Liver (tissue), 9 donors: Measurements from ENCODE around the gene MORN4. TPM values are rescaled to one million over a fixed set of nuclear protein-coding genes. Genes with fewer than 3 reads are reported as not detected.

ENCODE experiments used
- DNase-seq: peaks from one replicate; pipeline ENCODE4 v3.0.0-alpha.2; 2017; ENCODE audit warnings: low spot score
- H3K27ac ChIP-seq, 2 donors: one replicate each; pipeline ENCODE4 v1.7.0; 2013; ENCODE audit warnings: inconsistent platforms in 2 of 2, low read length in 2 of 2, control low read depth in 1 of 2, low read depth in 1 of 2, mild to moderate bottlenecking in 1 of 2
- H3K27me3 ChIP-seq, 4 donors: one replicate each; pipeline versions ENCODE4 v1.6.1 to v1.7.0; 2013; ENCODE audit warnings: low read length in 3 of 4, inconsistent platforms in 1 of 4, mild to moderate bottlenecking in 1 of 4, moderate library complexity in 1 of 4; ENCODE audit not compliant: control insufficient read depth in 4 of 4, insufficient read depth in 4 of 4
- H3K36me3 ChIP-seq, 4 donors: one replicate each; pipeline versions ENCODE4 v1.6.1 to v1.7.0; 2013; ENCODE audit warnings: low read length in 3 of 4, mild to moderate bottlenecking in 3 of 4, low read depth in 1 of 4, moderate library complexity in 1 of 4; ENCODE audit not compliant: control insufficient read depth in 4 of 4, insufficient read depth in 3 of 4
- H3K4me1 ChIP-seq, 4 donors: one replicate each; pipeline versions ENCODE4 v1.6.1 to v1.7.0; 2013; ENCODE audit warnings: low read length in 3 of 4, mild to moderate bottlenecking in 3 of 4, moderate library complexity in 1 of 4; ENCODE audit not compliant: control insufficient read depth in 4 of 4, insufficient read depth in 4 of 4
- H3K4me3 ChIP-seq, 3 donors: one replicate each; pipeline versions ENCODE4 v1.6.1 to v1.7.0; 2013; ENCODE audit warnings: low read length in 3 of 3, control low read depth in 1 of 3, low read depth in 1 of 3, mild to moderate bottlenecking in 1 of 3
- H3K9ac ChIP-seq, 2 donors: one replicate each; pipeline ENCODE4 v1.7.0; 2013; ENCODE audit warnings: low read length in 2 of 2, mild to moderate bottlenecking in 2 of 2, moderate library complexity in 2 of 2, control low read depth in 1 of 2, low read depth in 1 of 2
- H3K9me3 ChIP-seq, 4 donors: one replicate each; pipeline versions ENCODE4 v1.6.1 to v1.7.0; 2013; ENCODE audit warnings: low read length in 3 of 4; ENCODE audit not compliant: control insufficient read depth in 4 of 4
- ATF3 ChIP-seq: IDR thresholded peaks from 2 replicates; pipeline ENCODE4 v1.6.1; 2016; ENCODE audit warnings: antibody characterized with exemption
- EGR1 ChIP-seq, 2 donors: IDR thresholded peaks; 2 replicates each; pipeline ENCODE4 v1.6.1; 2016 to 2018; ENCODE audit warnings: antibody characterized with exemption in 2 of 2, low read depth in 2 of 2
- GABPA ChIP-seq, 2 donors: IDR thresholded peaks in 1 of 2; conservative IDR thresholded peaks in 1 of 2; 2 replicates each; pipeline ENCODE4 v1.6.1; 2016; ENCODE audit warnings: antibody characterized with exemption in 2 of 2, mild to moderate bottlenecking in 1 of 2, moderate library complexity in 1 of 2
- HNF4A ChIP-seq, 2 donors: conservative IDR thresholded peaks; 2 replicates each; pipeline ENCODE4 v1.6.1; 2016; ENCODE audit warnings: antibody characterized with exemption in 2 of 2, mild to moderate bottlenecking in 2 of 2
- HNF4G ChIP-seq: IDR thresholded peaks from 2 replicates; pipeline ENCODE4 v1.6.1; 2016; ENCODE audit warnings: antibody characterized with exemption
- JUND ChIP-seq, 2 donors: IDR thresholded peaks; 2 replicates each; pipeline ENCODE4 v1.6.1; 2016; ENCODE audit warnings: antibody characterized with exemption in 2 of 2
- NR2F2 ChIP-seq: IDR thresholded peaks from 2 replicates; pipeline ENCODE4 v1.6.1; 2016; ENCODE audit warnings: antibody characterized with exemption
- REST ChIP-seq: IDR thresholded peaks from 2 replicates; pipeline ENCODE4 v1.6.1; 2016; ENCODE audit warnings: antibody characterized with exemption, mild to moderate bottlenecking
- RXRA ChIP-seq, 2 donors: IDR thresholded peaks; 2 replicates each; pipeline ENCODE4 v1.6.1; 2017 to 2018; ENCODE audit warnings: antibody characterized with exemption in 2 of 2, mild to moderate bottlenecking in 1 of 2
- SP1 ChIP-seq: IDR thresholded peaks from 2 replicates; pipeline ENCODE4 v1.6.1; 2018; ENCODE audit warnings: antibody characterized with exemption, mild to moderate bottlenecking
- TAF1 ChIP-seq: conservative IDR thresholded peaks from 2 replicates; pipeline ENCODE4 v1.6.1; 2016; ENCODE audit warnings: antibody characterized with exemption, mild to moderate bottlenecking
- YY1 ChIP-seq: IDR thresholded peaks from 2 replicates; pipeline ENCODE4 v1.6.1; 2016; ENCODE audit warnings: antibody characterized with exemption, mild to moderate bottlenecking
- ZBTB33 ChIP-seq: IDR thresholded peaks from 2 replicates; pipeline ENCODE4 v1.6.1; 2016; ENCODE audit warnings: antibody characterized with exemption
- WGBS: extraction: QIAGEN DNeasy Blood & Tissue Kit; methylation state at CpG from one replicate; pipeline ENCODE4 v1.1.7; 2013; 5-methylcytosine and 5-hydroxymethylcytosine counted together
- polyA plus RNA-seq, 2 donors: library from polyadenylated mRNA; stranded (reverse) in 1 of 2; unstranded in 1 of 2; fragments of 200-250 nt in 1 of 2; fragments of >200 nt in 1 of 2; fragmentation: Nextera tagmentation in 1 of 2; extraction: Ambion mirVana in 1 of 2; gene quantifications; one replicate each; pipeline versions ENCODE4 v1.2.1 to v1.2.3, GENCODE V29; 2013 to 2015
- total RNA-seq, 2 donors: library from RNA; depleted of rRNA; stranded (reverse); fragments of >200 nt; gene quantifications; one replicate each; pipeline ENCODE4 v1.2.3, GENCODE V29; 2014
- TF ChIP-seq, protein P1 (sequence below): IDR thresholded peaks from 2 replicates; pipeline ENCODE4 v1.6.1; 2016; ENCODE audit warnings: antibody characterized with exemption
- donor health status: healthy.
- donor health status: healthy.
- donor health status: healthy.
- donor health status: healthy.
- donor health status: healthy.

MORN4 gene
- total and polyA plus RNA-seq, 4 donors, result 0.42 to 3.1 (median 2.1) TPM

- 89% methylated on average over 13 of the region's 13 CpGs for whole genome bisulfite sequencing
Observed at GRCh38 chr10:97608991-97609561, 24.2 kb downstream of the MORN4 start.

GRCh38 chr10:97607095-97607636, 26.1 kb downstream of the MORN4 start:
- peaks cover 2 to 6% (median 3%) of the 10 kb centered on the region in 4 donors for H3K36me3 ChIP-seq
- H3K4me3 ChIP-seq, result no peak overlapping the region
- H3K27ac ChIP-seq, result no peak overlapping the region
- no peak for DNase-seq
- no peaks in the 10 kb centered on the region for H3K9me3 ChIP-seq
- no peaks in the 10 kb centered on the region for H3K27me3 ChIP-seq
- no peak overlapping the region for H3K9ac ChIP-seq
- 98% methylated on average over 5 of the region's 5 CpGs for WGBS
- TF ChIP-seq, protein P1, sequence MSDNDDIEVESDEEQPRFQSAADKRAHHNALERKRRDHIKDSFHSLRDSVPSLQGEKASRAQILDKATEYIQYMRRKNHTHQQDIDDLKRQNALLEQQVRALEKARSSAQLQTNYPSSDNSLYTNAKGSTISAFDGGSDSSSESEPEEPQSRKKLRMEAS, result no peak
- no peak for TF ChIP-seq HNF4A (conservative IDR thresholded peaks at IDR 0.05)
- no peak for TF ChIP-seq RXRA (IDR thresholded peaks at IDR 0.05)
- no peak for TF ChIP-seq JUND (IDR thresholded peaks at IDR 0.05)
- no peak for TF ChIP-seq REST
- TF ChIP-seq GABPA (IDR thresholded peaks at IDR 0.05 in 1 of 2, conservative IDR thresholded peaks at IDR 0.05 in 1 of 2), result no peak
- TF ChIP-seq TAF1, result no peak
- TF ChIP-seq YY1, result no peak
- no peak for TF ChIP-seq EGR1 (IDR thresholded peaks at IDR 0.05; ENCODE audit: low read depth in 2 of 2)
- no peak for TF ChIP-seq NR2F2
- no peak for TF ChIP-seq SP1
- no peaks in the 10 kb centered on the region for H3K4me1 ChIP-seq

More at GRCh38 chr10:97608991-97609561, 24.2 kb downstream of the MORN4 start:
- no peak overlapping the region for H3K9ac ChIP-seq
- no peaks in the 10 kb centered on the region for H3K4me1 ChIP-seq
- DNase-seq, result no peak
- no peaks in the 10 kb centered on the region for H3K27me3 ChIP-seq
- no peaks in the 10 kb centered on the region for H3K9me3 ChIP-seq
- peaks cover 0 to 6% (median 2%) of the 10 kb centered on the region in 4 donors for H3K36me3 ChIP-seq
- TF ChIP-seq SP1 (no peak), HNF4G (no peak), ATF3 (no peak), NR2F2 (no peak), ZBTB33 (no peak), HNF4A (conservative IDR thresholded peaks at IDR 0.05) (no peak), YY1 (no peak), JUND (IDR thresholded peaks at IDR 0.05) (no peak)
- H3K4me3 ChIP-seq, result no peak overlapping the region
- no peak overlapping the region for H3K27ac ChIP-seq
